ENCODE results near the gene USP38.

DNA sequence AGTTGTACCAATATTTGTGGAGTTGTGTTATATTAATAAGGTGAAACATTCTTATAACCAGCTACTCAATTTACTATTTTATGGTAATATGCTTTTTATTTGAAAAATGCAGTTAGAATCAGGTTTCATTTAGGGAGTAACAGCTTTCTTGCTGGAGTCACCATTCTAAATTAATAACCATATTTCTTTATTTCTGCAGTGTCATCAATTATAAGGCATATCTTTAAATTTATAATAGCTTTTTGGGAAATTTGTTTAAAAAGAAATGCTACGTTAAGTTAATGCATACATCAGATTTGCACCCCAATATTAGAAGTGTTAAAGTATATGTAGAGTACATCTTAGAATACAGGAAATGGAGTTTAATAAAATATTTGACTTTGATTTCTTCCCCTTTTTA is 18.9 kb downstream of the USP38 start:
- TF ChIP-seq, protein P1, sequence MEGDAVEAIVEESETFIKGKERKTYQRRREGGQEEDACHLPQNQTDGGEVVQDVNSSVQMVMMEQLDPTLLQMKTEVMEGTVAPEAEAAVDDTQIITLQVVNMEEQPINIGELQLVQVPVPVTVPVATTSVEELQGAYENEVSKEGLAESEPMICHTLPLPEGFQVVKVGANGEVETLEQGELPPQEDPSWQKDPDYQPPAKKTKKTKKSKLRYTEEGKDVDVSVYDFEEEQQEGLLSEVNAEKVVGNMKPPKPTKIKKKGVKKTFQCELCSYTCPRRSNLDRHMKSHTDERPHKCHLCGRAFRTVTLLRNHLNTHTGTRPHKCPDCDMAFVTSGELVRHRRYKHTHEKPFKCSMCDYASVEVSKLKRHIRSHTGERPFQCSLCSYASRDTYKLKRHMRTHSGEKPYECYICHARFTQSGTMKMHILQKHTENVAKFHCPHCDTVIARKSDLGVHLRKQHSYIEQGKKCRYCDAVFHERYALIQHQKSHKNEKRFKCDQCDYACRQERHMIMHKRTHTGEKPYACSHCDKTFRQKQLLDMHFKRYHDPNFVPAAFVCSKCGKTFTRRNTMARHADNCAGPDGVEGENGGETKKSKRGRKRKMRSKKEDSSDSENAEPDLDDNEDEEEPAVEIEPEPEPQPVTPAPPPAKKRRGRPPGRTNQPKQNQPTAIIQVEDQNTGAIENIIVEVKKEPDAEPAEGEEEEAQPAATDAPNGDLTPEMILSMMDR (IDR thresholded peaks at IDR 0.05; ENCODE audit: low read depth, low read length, poor library complexity, severe bottlenecking) = no peak
- TF ChIP-seq EZH2phosphoT487 (IDR thresholded peaks at IDR 0.05; ENCODE audit: borderline replicate concordance, low read length) = no peak

All from DOHH2 (cell line).